GM19025 (cell line): ENCODE results near the gene REG3A.

Source experiments
- ATAC-seq: cut with Tn5 transposase; IDR thresholded peaks from one replicate; pipeline ENCODE4 v1.9.1; 2021; ENCODE audit warnings: mild to moderate bottlenecking, low read depth, moderate library complexity; ENCODE audit not compliant: unreplicated experiment

The REG3A gene

DNA sequence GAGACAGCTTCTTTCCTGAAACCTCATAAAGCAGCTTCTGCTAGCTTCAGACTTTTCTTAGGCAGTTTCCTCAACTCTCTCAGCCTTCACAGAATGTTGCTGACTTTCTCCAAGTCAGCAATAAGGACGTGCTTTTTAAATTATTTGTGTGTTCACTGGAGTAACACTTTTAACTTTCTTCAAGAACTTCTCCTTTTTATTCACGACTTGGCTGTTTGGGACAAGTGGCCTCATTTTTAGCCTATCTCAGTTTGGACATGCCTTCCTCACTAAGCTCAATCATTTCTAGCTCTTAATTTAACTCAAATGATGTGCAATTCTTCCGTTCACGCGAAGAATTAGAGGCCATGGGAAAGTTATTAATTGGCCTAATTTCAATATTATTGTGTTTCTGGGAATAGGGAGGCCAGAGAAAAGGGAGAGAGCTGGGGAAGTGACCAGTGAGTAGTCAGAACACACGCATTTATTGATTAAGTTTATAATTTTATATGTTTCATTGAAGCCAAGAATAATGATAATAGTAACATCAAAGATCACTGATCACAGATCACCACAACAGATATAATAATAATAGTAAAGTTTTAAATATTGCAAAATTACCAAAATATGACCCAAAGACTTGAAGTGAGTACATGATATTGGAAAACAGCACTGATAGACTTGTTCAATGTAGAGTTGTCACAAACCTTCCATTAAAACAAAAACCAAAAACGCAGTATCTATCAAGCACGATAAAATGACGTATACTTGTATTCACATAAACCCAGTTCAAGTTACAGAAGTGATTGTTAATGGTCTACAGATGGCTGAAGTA is 34.4 kb downstream of the REG3A start:
- no peak for ATAC-seq

DNA sequence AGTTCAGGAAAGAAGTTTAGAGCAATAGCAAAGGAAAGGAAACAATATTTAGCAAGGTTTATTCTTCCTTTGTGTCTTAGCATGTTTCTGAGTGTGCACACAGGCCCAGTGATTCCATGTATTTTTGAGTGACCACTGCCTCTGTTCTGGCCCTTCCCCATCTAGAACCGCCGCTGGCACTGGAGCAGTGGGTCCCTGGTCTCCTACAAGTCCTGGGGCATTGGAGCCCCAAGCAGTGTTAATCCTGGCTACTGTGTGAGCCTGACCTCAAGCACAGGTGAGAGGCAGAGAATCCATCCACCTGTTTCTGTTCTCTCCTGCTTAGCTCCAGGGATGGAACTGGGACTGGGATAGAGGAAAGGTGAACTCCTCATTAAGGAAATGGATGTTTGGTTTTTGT is 36.9 kb downstream of the REG3A start:
- no peak for ATAC-seq

DNA sequence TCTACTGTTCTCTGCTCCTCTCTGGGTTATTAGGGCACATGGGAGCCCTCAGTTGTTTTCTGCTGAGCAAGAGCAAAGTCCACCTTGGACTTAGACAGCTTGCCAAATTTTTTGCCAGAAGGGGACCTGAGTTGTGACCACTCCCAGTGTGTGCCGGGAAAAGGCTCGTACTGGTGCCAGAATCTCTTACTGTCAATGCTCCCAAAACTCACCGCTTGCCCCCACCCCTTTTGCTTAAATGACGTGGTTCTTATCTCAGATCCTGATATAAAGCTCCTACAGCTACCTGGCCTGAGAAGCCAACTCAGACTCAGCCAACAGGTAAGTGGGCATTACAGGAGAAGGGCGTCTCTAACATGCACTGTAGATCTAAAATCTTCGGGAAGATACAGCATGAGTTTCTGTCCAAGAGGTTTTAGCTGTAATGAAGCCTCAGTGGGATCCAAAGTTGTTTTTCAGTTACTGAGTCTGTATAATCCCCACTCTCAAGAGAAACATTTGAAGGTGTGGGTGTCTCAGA is 39.3 kb downstream of the REG3A start, which contains the start of gene REG1A:
REG1A (plus strand) TSS at position 295 of the 520 bp plus-strand sequence. CDS start 374 bp downstream, outside the sequence.
- ATAC-seq: no peak

DNA sequence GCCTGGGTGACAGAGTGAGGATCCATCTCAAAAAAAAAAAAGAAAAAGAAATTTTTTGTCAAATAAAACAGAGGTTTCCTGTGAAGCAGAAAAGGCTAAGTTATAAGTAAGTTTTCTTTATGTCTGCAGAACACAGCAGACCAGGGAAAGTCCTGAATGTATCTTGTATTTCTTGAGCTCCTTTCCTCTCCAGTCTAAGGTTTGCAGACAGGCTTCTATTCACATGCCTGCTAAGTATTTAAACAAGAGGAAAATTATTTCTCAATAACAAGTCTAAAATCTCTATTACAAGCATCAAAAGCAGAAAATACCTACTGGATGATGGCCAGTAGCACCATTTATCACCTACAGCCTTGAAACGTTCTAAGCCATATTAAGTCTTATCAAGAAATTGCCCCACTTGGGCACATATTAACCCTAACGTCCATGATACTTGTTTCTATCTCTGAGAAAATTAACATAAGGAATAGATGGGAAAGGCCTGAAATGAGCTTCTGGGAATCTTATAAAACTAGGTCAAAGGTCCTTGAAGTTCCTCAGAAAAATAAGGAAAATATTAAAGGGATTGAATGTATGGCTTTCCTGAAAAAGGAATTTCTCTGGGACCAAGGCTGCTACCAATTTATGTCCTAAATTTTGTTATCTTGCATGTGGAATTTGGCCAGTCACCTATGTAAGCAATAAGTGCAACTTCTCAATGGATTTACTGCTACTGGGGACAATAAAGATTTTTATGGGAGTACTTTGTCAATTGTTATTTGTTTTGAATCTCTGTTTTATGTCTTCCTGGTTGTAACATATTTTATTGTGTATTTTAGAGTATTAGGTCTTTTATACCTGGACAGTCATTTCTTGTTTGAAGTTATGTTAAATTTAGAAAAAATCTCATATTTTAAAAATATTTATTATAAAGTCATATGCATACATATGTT is 42.3 kb downstream of the REG3A start:
- no peak for ATAC-seq

DNA sequence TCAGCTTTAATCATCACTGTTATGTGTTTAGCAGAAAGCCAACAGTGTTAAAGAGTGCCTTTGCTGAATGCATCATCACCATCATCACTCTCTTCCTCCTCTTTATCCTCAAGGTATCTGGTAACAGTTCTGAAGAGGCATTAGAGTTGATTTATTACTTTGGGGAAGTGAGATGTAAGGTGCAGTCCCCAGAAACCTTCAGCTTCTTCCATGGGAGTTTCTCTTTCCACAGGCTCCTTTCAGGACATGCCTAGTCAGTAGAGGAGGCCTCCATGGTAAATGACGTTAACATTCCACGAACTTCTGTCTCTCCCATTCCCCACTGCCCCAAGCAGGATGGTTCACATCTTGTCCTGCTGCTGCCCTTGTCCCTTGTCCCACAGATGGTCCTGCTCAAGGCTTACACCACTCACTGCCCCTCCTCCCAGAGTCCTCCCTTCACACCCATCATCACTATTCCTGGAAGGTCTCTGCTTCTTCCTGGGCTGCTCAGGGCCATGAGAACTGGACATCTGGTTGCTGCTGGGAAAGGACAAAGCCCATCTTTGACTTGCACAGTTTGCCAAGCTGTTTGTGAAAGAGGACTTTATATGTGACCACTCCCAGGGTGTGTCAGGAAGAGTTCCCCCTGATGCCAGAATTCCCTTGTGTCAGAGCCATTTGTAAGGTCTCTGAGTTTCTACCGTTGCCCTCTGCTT is 44.6 kb downstream of the REG3A start:
- no peak for ATAC-seq

DNA sequence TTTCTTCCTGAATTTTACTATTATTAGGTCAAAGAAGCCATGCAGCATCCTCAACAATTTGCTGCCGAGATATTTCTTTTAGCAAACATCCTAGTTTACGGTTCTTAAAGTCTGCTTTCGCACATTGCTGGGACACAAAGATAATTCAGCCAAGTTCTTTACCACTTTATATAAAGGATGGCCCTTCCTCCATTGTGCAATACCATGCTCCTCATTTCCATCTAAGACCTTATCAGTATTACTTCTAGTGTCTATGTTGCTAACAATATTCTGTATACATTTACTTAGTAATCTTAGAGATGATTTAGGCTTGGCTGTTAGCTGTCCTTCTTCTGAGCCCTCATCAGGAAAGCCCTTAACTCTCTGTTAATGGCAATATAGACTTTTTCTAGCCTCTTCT is 47.3 kb downstream of the REG3A start:
- ATAC-seq: no peak
